PFSK-1 (cell line): ENCODE data around the gene HSD17B7.

ENCODE experiments used
- FOXP2 ChIP-seq: optimal IDR thresholded peaks from 2 replicates; pipeline ENCODE3; 2011; ENCODE audit warnings: borderline replicate concordance, control low read depth, inconsistent platforms; ENCODE audit not compliant: insufficient read depth; ENCODE audit errors: extremely low read length, extremely low read depth
- POLR2AphosphoS5 ChIP-seq: IDR thresholded peaks from 2 replicates; pipeline ENCODE4 v1.6.1; 2012; ENCODE audit warnings: low read depth, mild to moderate bottlenecking, control low read depth, low read length, moderate library complexity
- REST ChIP-seq, 2 experiments: IDR thresholded peaks; 2 replicates each; pipeline versions ENCODE4 v1.6.1 to v1.8.0; 2011 to 2012; ENCODE audit warnings: low read depth in 2 of 2, low read length in 2 of 2, control low read depth in 1 of 2, inconsistent platforms in 1 of 2, mild to moderate bottlenecking in 1 of 2, moderate library complexity in 1 of 2; ENCODE audit not compliant: insufficient read depth in 1 of 2
- SIN3A ChIP-seq: IDR thresholded peaks from 2 replicates; pipeline ENCODE4 v1.6.1; 2012; ENCODE audit warnings: mild to moderate bottlenecking, low read length, moderate library complexity, borderline replicate concordance; ENCODE audit not compliant: insufficient read depth
- TAF1 ChIP-seq: IDR thresholded peaks from 2 replicates; pipeline ENCODE4 v1.6.1; 2012; ENCODE audit warnings: low read length, control low read depth, borderline replicate concordance; ENCODE audit not compliant: insufficient read depth

The HSD17B7 gene

GRCh38 chr1:162753998-162754585, 36.4 kb upstream of the HSD17B7 start:
- TF ChIP-seq TAF1, result no peak
- TF ChIP-seq FOXP2, result no peak
- no peak for TF ChIP-seq POLR2AphosphoS5
- no peak for TF ChIP-seq REST (IDR thresholded peaks at IDR 0.05; ENCODE audit: insufficient read depth in 1 of 2, low read depth in 2 of 2, low read length in 2 of 2)
- no peak for TF ChIP-seq SIN3A

- no peak for TF ChIP-seq SIN3A
- no peak for TF ChIP-seq POLR2AphosphoS5
- no peak for TF ChIP-seq REST (IDR thresholded peaks at IDR 0.05; ENCODE audit: insufficient read depth in 1 of 2, low read depth in 2 of 2, low read length in 2 of 2)
- TF ChIP-seq TAF1, result no peak
Measured at GRCh38 chr1:162755306-162755705, 35.2 kb upstream of the HSD17B7 start.

- TF ChIP-seq POLR2AphosphoS5, result no peak
- no peak for TF ChIP-seq REST (IDR thresholded peaks at IDR 0.05; ENCODE audit: insufficient read depth in 1 of 2, low read depth in 2 of 2, low read length in 2 of 2)
- no peak for TF ChIP-seq TAF1
- no peak for TF ChIP-seq SIN3A
- TF ChIP-seq FOXP2, result no peak
Measured at GRCh38 chr1:162756523-162756922, 34.0 kb upstream of the HSD17B7 start.

GRCh38 chr1:162757476-162757875, 33.0 kb upstream of the HSD17B7 start:
- TF ChIP-seq POLR2AphosphoS5 (no peak), FOXP2 (no peak)

- TF ChIP-seq TAF1, result no peak
- TF ChIP-seq FOXP2, result no peak
- no peak for TF ChIP-seq REST (IDR thresholded peaks at IDR 0.05; ENCODE audit: insufficient read depth in 1 of 2, low read depth in 2 of 2, low read length in 2 of 2)
- TF ChIP-seq SIN3A, result no peak
- TF ChIP-seq POLR2AphosphoS5, result no peak
Measured at GRCh38 chr1:162765788-162766187, 24.7 kb upstream of the HSD17B7 start.
